GM19324 (cell line): ENCODE data around the gene PHACTR1.
"Not testable (repeated sequence)": the region's sequence is repeated elsewhere in the genome, so short reads cannot be mapped to it uniquely, and the experiment has no call there.

Experiments
- ATAC-seq: cut with Tn5 transposase; IDR thresholded peaks from one replicate; pipeline ENCODE4 v1.9.1; 2021; ENCODE audit warnings: mild to moderate bottlenecking, moderate library complexity; ENCODE audit not compliant: unreplicated experiment, low FRiP score

PHACTR1 gene

GRCh38 chr6:12716298-12716916, at the start of gene PHACTR1:
Gene PHACTR1 (plus strand): TSS chr6:12716767.
- ATAC-seq = no peak

- no peak for ATAC-seq
Measured at GRCh38 chr6:12666886-12667285, 49.7 kb upstream of the PHACTR1 start.

GRCh38 chr6:12675931-12676330, 40.6 kb upstream of the PHACTR1 start:
- no peak for ATAC-seq

DNA sequence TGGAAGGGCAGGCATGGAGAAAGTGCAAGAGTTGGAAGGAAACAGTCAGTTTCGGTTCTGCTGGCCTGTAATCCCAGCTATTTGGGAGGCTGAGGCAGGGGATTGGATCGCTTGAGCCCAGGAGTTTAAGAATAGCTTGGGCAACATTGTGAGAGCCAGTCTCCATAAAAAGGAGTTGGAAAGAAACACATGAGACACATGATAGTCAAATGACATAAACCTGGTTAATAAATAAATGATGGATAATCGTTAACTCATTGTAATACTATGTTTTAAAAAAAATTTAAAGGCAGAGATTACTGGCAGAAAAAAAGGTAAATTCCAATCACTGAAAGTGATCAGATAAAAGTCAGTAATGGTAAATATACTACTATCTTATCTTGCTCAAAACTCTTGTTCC, 37.2 kb upstream of the PHACTR1 start:
- ATAC-seq = no peak

DNA sequence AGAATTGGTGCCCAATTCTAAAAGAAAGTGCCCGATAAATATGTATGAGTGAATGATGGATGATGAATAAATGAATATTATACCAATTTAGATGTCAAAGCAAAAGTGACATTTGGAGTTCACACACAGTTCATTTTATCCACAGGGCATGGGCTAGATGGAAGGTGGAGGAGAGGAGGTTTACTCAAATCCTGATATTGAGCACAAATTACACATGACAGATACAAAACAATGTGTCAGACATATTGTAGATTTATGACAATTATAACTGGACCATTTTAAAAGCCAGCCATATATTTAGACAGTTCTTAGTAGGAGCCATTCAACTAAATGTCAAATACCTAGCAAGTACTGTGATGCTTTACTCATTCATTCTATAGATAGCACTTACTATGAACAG, 23.4 kb upstream of the PHACTR1 start:
- no peak for ATAC-seq

- no peak for ATAC-seq
Measured at GRCh38 chr6:12698298-12698697, 18.3 kb upstream of the PHACTR1 start.

DNA sequence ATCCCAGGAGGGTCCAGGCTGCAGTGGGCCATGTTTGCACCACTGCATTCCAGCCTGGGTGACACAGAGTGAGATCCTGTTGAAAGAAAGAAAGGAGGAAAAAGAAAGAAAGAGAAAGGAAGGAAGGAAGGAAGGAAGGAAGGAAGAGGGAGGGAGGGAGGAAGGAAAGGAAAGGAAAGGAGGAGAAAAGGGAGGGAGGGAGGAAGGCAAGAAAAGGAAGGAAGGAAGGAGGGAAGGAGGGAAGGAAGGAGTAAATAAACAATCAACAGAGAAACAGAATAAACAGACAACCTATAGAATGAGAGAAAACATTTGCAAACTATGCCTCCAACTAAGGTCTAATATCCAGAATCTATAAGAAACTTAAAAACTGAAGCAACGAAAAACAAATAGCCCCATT, 11.6 kb upstream of the PHACTR1 start:
- no peak for ATAC-seq

GRCh38 chr6:12709116-12709515, 7.5 kb upstream of the PHACTR1 start:
- no peak for ATAC-seq

GRCh38 chr6:12709556-12710232, 6.9 kb upstream of the PHACTR1 start:
- ATAC-seq = no peak

DNA sequence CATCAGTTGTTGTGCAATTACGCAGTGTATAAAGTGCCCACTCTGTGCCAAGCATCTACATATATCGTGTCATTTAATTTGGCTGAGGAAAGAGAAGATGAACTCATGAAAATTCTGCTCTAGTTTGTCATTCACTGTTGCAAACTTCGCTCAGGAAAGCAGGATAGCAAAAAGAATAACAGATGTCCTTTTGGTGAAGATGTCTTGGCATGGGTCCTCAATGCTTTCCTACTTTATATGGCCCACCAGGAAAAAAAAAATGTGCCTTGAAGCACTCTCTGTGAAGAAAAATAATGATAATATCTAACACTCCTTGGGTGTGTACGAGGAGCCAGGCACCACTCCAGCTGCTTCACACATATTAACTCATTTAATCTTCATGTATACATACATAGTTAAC, 5.6 kb upstream of the PHACTR1 start:
- ATAC-seq = no peak

GRCh38 chr6:12714022-12714421, 2.5 kb upstream of the PHACTR1 start:
- no peak for ATAC-seq

- no peak for ATAC-seq
Measured at GRCh38 chr6:12715437-12715836, 1.1 kb upstream of the PHACTR1 start.

- ATAC-seq = no peak
Measured at GRCh38 chr6:12717356-12717755, 789 bp downstream of the PHACTR1 start.

DNA sequence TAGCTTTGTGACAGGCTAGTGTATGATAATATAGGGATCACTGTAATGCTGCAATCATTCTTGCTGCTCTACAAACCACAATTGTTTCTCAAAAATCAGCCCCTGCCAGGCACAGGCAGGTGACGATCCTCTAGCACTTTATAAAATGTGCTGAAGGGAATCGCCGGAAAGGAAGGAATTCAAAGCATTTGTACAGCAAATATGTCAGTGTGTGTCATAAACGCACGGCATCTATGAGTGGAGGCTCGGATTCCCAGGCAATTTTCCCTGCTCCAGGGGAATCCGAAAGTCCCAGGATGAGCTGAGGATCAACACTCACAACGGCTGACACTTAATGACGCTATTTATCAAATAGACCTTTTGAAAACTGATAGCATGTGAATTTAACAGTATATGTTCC, 1.4 kb downstream of the PHACTR1 start:
- no peak for ATAC-seq

GRCh38 chr6:12719017-12719416, 2.5 kb downstream of the PHACTR1 start:
- ATAC-seq = no peak

DNA sequence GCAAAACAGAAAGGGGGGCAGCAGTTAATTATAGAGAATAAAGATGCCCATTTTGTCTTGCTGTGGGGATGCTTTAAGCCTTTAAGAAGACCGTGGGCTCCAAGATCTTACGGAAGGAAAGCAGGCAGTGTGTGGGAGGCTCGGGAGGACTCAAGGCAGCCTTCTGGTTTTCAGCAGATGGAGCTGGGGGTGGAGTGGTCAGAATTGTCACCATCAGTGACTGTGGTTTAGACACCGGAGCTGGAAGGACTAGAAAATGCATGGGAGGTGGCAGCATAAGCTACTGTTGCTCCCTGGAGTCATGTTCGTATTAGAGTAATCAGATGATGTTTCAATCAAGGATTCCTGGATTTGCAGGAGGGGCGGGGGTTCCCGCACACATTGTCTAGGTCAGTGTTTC, 3.7 kb downstream of the PHACTR1 start:
- no peak for ATAC-seq

- ATAC-seq = no peak
Measured at GRCh38 chr6:12725263-12725662, 8.7 kb downstream of the PHACTR1 start.

- no peak for ATAC-seq
Measured at GRCh38 chr6:12729467-12729866, 12.9 kb downstream of the PHACTR1 start.

GRCh38 chr6:12730809-12731208, 14.2 kb downstream of the PHACTR1 start:
- not testable (repeated sequence) for ATAC-seq

DNA sequence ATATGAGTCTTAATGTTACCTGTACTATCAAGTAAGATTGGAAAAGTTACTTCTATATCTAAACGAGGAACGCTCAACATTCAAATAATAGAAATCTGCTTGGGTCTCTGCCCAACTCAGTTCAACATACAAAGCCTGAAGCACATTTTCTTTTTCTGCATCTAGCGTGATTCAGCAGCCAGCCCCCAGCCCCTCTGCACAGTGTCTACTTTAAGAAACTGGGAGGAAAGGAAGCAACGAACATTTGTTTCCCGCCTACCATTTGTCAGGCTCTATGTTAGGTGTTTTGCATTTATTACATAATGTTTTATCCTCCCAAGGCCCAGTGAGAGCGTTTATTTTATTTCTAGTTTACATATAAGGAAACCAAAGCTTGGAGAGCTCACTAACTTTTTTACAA, 17.3 kb downstream of the PHACTR1 start:
- ATAC-seq = no peak

GRCh38 chr6:12735786-12736185, 19.2 kb downstream of the PHACTR1 start:
- ATAC-seq = no peak

DNA sequence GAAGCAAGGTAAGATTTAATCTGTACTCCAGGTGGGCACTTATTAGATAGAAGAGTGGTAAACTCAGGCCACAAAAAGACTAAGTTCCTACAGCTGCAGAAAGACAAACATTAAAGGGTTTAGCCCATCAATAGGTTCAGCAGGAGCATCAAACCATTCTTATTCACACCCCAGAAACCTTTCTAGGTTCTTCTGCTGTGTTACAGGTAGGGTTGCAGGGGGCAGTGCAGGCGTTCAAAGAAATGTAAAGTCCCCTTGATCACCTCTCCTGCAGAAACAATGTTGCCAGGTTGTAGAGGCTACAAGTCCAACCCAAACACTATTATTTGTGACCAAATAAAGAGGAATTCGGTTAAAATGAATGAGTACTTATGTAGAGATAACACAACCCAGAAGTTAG, 31.8 kb downstream of the PHACTR1 start:
- ATAC-seq = no peak
